A172 (cell line): ENCODE results near the gene NEURL3. TPM values are rescaled to one million over a fixed set of nuclear protein-coding genes. Genes with fewer than 3 reads are reported as not detected.
A peak's percentile ranks its signal among the peaks of the same experiment; 100 is the strongest.
"Not testable (repeated sequence)": the region's sequence is repeated elsewhere in the genome, so short reads cannot be mapped to it uniquely, and the experiment has no call there.

ENCODE experiments used
- DNase-seq: peaks from one replicate; pipeline ENCODE4 v3.0.0-alpha.2; 2015; ENCODE audit warnings: low spot score
- total RNA-seq: library from RNA; depleted of rRNA; stranded (reverse); fragments of >200 nt; shearing (Covaris generic); gene quantifications from 2 replicates; pipeline ENCODE4 v1.2.3, GENCODE V29; 2014

NEURL3 gene
- total RNA-seq, 1 experiment from 2014 or later: 0.45 TPM

DNA sequence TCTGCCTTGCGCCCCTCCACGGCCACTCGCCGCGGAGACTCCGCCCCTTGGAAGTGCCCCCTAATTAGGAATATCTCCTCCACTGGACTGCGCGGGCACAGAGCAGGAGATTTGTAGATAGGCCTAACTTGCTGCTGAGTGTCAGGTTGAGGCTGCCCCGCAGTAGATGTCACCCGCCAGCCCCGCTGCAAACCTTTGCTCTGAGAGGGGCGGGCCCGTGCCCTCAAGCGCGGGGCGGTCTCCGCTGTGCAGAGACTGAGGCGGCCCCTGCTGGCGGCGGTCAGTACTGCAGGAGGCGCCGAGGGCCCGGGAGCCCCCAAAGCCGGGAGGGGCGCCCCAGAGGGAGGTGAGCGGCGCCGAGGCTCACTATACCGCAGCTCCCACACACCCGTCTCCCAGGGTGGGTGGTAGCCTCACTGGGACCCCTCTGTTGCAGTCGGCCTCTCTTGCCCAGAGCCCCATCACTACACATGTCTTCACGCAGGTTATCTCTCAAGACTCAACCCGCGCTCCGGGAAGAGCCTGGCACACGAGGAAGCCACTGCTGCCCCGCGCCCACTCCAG is 2.9 kb upstream of the NEURL3 start:
- DNase-seq: no peak

DNA sequence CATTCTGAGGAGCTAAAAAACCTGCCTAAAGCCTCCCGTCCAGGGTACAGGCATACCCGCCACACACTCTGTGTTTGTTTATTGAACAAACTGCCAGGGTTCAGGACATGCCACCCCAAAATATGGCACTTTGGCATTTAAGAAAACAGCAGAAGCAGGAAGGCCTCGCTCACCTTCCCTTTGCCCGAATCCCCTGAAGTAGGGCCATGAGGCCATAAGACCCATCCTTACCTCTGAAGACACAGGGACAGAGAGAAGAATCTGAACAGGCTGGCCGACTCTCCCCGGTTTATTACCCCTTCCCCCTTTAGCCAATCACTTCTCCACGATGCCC is 1.7 kb upstream of the NEURL3 start:
- DNase-seq: no peak

DNA sequence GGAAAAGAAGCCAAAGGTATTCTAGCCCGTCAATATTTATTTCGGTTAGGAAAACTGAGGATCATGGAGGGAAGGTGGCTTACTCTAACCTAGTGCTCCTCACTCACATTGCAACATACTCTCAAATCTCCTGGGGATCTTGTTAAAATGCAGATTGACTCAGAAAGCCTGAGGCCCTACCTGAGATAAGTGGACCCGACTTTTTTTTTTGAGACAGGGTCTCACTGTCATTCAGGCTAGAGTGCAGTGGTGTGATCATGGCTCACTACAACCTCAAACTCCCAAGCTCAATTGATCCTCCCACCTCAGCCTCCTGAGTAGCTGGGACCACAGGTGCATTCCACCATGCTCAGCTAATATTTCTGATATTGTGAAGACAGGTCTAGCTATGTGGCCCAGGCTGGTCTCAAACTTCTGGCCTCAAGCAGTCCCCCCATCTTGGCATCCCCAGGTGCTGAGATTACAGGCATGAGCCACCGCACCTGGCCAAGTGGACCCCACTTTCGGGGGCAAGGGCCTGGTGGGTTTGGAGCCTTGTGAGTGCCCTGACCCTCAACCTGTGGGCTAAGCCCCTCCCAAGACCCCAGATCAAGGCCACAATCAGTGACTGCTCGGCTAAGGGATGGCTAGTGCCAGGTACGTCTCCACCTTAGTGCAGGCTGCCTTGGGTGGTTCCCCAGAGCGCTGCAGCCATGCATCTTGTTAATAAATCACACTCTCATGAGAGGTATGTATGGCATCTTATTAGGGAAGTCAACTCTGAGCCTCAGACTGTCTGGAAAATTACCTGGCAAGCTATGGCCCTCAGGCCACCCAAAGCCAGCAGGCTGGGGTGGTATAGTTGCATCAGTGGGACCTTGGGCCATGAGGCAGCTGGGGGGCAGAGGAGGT is 1.1 kb upstream of the NEURL3 start:
- DNase-seq: no peak

DNA sequence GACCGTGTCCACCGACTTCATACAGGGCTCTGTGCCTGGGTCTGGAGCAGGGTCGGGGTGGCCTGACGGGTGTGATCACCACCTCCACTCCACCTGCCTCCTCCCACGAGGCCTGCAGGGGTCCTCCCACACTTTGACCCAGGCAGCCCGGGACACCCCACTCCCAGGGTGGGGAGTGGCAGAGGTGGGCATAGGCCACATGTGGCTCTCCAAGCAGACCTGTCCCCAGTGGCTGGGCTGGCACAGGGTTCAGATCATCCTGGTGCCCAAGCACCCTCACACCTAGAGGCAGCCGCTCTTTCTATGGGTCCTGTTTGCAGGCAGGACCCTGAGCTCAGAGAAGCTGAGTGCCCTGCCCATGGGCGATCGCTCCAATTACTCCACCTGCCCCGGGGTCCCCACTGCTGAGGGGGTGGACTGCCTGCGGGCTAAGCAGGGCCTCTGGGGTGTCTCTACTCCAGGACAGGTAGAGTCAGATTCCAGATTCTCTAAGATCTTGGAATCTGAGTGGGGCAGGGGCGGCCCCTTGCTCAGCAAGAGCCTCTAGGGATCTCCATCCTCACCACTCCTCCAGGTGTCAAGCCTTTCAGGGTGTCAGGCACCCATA is 1.4 kb downstream of the NEURL3 start:
- DNase-seq: no peak

DNA sequence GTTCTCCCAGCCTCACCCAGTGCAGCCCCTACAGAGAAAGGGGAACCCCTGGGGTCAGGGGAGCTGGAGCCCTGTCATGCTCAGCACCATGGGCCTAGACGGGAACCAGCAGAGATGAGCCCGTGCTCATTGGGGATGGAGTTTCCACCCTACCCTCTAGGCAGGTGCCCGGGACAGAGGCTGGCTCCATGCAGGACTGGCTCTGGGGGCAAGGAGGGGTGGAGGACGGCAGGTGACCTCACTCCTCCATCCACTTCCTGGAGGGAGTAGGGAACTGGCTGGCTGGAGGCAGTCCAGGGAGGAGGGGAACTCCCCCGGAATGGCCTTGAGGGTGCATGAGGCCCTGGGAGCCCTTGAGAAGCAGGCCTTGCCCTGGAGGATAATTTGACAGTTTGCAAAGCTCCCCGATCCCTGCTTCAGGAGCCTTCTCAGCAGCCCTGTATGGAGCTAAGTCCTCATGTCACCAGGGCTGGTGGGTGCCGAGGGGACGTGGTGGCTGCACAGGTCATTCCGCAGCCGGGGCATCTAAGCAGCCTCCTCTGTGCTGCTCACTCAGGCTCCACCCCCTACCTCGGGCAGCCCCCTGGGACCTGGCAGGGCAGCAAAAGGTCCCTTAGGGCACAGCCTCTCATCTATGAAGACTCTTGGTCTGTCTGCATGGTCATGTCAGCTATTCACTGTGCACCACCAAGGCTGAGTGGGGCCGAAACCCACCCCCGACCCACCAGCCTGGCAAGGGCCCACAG is 2.1 kb downstream of the NEURL3 start:
- no peak for DNase-seq

DNA sequence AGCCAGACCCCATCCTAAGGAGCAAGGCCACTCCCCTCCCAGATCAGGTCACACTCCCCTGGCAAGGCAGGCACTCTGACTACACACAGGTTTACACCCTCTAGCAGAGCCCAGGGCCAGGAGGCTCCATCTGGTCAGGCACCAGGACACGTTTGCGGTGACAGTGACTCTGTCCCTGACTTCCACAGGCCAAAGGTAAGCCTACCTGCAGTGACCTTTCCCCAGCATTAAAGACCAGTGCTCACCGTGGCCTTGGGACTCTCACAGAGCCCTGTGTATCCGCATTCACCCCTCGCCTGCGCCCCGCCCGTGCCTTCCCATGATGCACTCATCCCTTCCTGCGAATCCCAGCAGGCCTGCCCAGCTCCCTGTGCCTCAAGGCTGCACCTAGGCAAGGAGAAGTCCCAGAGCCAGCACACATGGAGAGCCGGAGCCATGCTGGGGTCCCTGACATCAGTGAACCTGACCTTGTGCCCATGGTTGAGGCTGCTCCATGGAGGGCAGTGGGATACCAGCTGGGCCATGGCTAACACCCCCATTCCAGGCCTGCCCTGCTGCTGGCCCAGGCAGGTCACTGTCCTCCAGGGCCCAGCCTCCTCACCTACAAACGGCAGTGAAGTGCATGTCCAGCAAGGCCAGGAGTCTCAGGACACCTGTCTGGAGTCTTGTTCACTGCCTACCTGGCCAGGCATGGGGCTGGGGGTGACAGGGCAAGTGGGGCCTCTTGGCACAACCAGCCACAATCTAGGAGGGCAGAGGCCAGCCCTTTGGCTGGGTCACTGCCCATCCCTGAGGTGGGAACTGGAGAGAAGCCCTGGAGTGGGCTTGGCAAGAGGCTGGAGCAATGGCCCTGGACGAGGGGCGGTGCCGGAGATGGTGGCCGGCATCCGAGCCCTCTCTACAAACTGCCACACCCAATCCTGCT is 3.0 kb downstream of the NEURL3 start:
- DNase-seq: no peak

DNA sequence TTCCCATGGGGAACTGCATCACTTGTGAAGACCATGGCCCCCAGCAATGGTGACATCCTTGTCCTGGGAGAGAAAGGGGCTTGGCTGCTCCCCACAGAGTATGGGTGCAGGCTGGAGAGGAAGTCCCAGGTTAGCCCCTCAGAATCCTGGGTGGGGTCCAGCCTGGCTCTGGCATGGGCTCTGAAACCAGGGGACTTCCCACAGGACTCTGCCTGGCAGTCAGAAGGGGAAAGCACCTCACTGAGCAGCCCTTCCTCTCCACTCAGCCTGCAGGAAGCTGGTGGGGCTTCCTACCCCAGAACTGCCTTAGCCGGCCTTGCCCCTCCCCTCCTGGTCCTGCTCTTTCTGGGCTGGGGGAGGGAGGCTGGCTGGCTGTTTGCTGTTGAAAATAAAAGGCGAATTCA is 3.7 kb downstream of the NEURL3 start:
- DNase-seq: no peak

DNA sequence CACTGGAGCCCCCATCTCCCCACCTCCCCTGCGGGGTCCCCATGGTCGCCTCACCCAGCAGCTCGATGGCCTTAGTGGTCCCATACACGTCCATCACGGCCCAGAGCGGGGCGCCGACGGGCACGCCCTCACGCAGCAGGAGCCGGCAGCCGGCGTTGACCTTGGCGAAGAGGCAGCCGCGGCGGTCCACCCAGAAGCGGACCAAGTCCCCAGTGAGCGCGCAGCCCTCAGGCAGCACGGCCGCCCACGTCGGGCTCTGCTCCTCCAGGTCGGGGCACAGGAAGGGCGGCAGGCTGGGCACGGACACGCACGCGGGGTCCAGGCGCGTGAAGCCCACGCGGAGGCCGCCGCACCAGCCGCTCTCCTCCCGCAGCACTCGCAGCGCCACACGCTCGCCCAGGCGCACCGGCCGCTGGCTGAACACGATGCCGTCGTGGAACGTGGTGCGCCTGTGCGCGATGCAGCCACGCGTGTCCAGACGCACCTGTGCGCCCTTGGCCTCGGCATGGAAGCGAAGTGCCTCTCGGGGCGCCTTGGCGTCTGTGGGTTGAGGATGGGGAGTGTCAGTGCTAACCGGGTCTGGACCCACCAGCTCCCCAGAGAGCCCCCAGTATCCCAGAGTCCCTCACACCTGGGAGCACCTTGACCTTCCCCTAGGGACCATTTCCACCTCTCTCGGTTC is 4.6 kb downstream of the NEURL3 start:
- DNase-seq: no peak

DNA sequence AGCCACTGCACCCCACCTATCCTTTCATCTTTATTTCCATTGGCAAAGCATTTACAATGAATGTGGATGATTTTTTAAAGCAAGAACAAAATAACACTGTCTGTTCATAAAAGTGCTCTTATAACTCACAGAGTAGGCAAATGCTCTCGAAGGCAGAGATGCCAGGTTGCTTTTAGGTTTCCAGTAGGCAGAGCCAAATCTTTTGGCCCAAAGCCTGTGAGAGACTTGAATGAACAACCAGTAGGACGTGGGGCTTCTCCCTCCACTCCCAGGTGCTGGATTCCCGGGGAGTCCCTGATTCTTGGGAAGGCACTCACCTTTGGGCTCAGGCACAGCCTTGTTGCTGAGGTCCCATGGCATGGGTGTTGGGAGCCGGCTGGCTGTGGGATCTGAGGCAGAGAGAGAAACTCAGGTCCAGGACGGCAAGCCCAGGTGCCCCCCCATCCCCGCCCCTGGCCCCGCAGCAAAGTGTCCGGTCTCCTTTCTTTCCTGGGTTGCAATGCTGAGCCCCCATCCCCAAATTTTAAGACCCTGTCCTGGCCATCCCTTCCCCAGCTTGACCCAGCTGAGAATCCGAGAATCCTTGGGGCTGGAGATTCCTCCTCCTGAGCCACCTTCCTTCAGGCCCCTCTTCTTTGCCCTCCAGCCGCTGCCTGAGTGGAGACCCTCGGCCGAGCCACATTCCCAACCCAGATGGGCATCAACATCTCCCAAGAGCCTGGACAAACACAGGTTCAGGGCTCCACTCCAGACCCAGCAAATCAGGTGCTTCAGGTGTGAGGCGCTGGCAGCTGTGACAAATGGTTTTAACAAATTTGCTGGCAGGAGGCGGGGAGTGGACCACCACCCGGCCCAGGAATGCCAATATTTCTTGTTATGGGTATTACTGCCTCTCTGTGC is 5.8 kb downstream of the NEURL3 start:
- DNase-seq: no peak

DNA sequence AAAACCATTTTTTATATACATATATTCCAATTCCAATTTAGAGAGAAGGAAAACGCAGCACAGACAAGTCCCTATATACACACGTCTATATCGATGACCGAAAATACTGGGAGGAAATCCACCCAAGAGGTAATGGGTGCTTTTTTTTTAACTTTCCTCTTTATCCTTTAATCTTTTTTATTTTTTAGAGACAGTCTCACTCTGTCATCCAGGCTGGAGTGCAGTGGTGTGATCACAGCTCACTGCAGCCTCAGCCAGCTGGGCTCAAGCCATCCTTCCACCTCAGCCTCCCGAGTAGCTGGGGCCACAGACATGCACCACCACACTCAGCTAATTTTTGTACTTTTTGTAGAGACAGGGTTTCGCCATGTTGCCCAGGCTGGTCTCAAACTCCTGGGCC is 6.5 kb downstream of the NEURL3 start:
- DNase-seq: not testable (repeated sequence)

DNA sequence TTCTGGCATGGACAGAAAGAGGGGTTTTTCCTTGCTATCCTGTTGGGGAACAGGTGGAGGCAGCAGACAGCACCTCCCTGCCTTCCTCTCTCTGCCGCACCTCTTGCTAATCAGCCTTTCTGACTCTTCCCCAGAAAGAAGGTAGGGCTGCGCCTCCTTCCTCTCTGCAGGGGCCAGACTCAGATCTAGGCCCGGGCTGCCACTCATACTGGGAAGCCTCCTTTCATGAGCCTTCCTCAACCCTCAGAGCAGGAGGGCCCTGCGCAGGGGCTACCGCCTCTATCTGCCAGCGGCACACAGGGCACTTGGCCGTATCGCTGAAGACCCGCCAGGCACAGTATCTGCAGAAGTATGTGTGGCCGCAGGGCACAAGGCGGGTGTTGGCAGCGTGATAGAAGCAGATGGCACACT is 7.1 kb downstream of the NEURL3 start:
- DNase-seq: no peak

DNA sequence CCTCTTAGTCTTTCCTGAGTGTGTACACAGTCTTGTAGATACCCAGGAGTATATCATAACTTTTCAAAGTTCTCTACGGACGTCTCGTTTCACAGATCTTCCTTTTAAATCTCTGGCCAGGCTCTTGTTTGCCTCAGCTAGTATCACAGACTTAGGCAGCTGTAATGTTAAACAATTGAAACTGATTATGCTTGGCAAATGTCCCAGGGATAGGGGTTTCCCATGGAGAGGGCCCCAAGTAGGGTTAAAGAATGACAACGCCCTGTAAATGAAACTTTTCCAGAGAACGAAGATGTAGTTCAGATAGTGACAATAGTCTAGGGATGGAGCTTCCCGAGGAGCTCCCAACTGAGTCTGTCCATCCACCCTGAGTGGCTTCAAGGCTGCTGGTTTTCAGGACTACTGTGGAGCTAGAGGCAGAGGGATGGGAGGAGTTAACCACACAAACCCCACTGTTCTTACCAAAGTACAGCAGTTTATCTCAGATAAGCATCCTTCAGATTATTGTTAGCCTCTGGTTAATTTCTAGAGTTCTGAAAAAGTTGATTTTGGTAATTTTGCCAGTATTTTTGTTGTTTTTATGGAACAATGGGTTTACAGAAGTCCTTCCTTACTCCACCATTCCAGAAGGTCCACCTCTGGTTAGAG is 9.1 kb downstream of the NEURL3 start:
- DNase-seq: no peak

DNA sequence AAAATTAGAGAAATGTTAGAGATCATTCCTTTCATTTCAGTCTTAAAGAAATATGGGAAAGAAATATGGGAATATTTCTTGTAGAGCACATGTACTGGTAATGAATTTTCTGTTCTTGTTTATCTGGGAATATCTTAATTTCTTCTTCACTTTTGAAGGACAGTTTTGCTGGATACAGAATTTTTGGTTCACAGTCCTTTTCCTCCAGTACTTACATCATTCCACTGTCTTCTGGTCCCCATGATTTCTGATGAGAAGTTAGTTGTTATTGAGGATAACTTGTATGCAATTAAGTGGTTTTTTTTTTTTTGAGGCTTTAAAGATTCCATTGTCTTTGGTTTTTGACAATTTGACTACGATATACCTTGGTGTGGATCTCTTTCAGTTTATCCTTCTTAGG is 11.0 kb downstream of the NEURL3 start:
- no peak for DNase-seq

DNA sequence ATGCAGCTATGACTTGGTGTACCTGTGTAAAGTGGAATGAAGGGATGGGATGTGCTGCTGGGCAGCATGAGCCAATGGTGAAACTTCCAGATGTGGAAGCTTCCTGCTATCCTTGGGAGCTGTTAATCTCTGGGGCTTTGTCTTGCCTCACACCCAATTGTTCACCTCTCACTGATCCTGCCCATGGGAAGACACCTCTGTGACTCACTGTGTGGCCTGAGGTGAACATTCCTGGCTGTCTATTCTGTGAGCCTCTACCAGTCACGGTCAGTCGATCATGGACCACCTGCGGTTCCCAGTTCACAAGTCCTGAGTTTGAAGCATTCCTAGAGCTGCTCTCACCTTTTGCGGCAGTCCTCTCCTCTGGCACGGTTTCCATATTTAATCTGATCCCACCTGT is 12.1 kb downstream of the NEURL3 start:
- peak; percentile 56 for DNase-seq

DNA sequence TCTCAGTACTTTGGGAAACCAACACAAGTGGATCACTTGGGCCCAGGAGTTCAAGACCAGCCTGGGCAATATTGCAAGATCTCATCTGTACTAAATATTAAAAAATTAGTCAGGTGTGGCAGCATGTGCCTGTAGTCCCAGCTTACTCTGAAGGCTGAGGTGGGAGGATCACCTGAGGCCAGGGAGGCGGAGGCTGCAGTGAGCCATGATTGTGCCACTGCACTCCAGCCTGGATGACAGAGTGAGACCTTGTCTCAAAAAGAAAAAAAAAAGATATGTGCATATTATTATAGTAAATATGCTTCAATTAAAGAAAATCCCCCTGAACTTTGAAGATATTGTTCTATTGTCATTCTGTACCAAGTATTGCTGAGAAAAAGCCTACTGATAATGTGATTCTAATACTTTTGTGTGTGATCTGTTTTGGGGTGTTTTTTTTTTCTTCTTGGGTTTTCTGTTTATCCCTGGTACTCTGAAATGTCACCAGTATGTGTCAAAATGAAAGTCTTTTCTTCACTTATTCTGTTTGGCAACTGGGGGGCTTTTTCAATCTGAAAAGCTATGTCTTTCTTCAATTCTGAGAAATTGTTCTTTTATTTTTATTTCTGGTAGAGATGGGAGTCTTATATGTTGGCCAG is 13.2 kb downstream of the NEURL3 start:
- no peak for DNase-seq

DNA sequence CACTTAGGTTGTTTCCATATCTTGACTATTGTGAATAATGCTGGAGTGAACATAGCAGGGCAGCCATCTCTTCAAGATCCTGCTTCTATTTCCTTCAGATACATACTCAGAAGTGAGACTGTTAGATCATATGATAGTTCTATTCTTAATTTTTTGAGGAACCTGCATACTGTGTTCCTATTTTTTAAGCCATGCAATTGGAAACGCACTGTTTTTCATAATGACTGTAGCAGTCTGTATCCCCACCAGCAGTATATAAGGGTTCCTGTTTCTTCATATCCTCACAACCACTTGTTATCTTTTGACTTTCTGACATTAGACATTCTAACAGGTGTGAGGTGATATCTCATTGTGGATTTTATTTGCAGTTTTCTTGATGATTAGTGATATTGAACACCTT is 15.5 kb downstream of the NEURL3 start:
- no peak for DNase-seq

DNA sequence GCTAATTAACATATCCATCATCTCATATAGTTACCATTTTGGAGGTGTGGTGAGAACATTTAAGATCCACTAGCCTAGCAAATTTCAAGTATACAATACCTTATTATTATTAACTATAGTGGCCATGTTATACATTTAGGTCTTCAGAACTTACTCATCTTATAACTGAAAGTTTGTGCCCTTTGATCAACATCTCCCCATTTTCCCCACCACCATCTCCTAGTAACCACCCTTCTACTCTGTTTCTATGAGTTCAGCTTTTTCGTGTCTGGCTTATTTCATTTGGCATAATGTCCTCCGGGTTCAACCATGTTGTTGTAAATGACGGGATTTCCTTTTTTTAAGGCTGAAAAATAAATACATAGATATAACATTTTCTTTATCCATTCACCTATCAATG is 15.9 kb downstream of the NEURL3 start:
- DNase-seq: no peak

DNA sequence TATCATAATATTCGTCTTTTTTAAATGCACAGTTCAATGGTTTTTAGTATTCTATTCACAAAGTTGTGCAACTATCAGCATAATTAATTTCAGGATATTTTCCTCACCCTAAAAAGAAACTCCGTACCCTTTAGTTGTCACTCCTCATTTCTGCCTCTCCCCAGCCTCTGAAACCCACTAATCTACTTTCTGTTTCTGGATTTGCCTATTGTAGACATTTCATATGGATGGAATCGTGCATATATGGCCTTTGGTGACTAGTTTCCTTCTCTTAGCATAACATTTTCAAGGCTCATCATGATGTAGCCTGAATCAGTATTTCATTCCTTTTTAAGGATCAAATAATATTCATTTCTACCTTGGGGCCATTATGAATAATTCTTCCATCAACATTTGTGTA is 18.5 kb downstream of the NEURL3 start:
- no peak for DNase-seq
